Smooth muscle cell (in vitro differentiated cells): Measurements from ENCODE around the gene GLYR1. TPM values are rescaled to one million over a fixed set of nuclear protein-coding genes. Genes with fewer than 3 reads are reported as not detected.

Source experiments
- DNase-seq: peaks from one replicate; lab custom pipeline; 2025; ENCODE audit not compliant: unreplicated experiment; lab: John Stamatoyannopoulos, UW
- H2AFZ ChIP-seq: fragments of 200-600 bp; sonication (generic); 2 replicates; pipeline ENCODE4 v1.6.0; 2016; ENCODE audit warnings: antibody characterized with exemption, low read depth, mild to moderate bottlenecking
- H3F3A ChIP-seq: fragments of 200-600 bp; sonication (generic); 2 replicates; pipeline ENCODE4 v1.6.0; 2017; ENCODE audit warnings: antibody characterized with exemption, low read depth
- H3K27ac ChIP-seq: fragments of 200-600 bp; sonication (generic); 2 replicates; pipeline ENCODE4 v1.5.1; 2016; ENCODE audit warnings: low read depth, mild to moderate bottlenecking
- H3K27me3 ChIP-seq: fragments of 200-600 bp; sonication (generic); 2 replicates; pipeline ENCODE4 v1.6.1; 2016; ENCODE audit warnings: low read depth, mild to moderate bottlenecking
- H3K36me3 ChIP-seq: fragments of 200-600 bp; sonication (generic); 2 replicates; pipeline ENCODE4 v1.5.1; 2016; ENCODE audit warnings: low read depth
- H3K4me1 ChIP-seq: fragments of 200-600 bp; sonication (generic); 2 replicates; pipeline ENCODE4 v1.5.1; 2016; ENCODE audit warnings: low read depth
- H3K4me2 ChIP-seq: fragments of 200-600 bp; sonication (generic); 2 replicates; pipeline ENCODE4 v1.6.0; 2016; ENCODE audit warnings: mild to moderate bottlenecking
- H3K4me3 ChIP-seq: fragments of 200-600 bp; sonication (generic); 2 replicates; pipeline ENCODE4 v1.5.1; 2016; ENCODE audit warnings: mild to moderate bottlenecking
- H3K79me2 ChIP-seq: fragments of 200-600 bp; sonication (generic); 2 replicates; pipeline ENCODE4 v1.6.0; 2016; ENCODE audit warnings: low read depth, mild to moderate bottlenecking
- H3K9ac ChIP-seq: fragments of 200-600 bp; sonication (generic); 2 replicates; pipeline ENCODE4 v1.6.0; 2016; ENCODE audit warnings: low read depth
- H3K9me3 ChIP-seq: fragments of 200-600 bp; sonication (generic); replicated peaks from 2 replicates; pipeline ENCODE4 v1.5.1; 2016; ENCODE audit warnings: low read depth
- H4K20me1 ChIP-seq: fragments of 200-600 bp; sonication (generic); 2 replicates; pipeline ENCODE4 v1.6.0; 2016; ENCODE audit warnings: low read depth
- CTCF ChIP-seq: fragments of 200-600 bp; sonication (generic); IDR thresholded peaks from 2 replicates; pipeline ENCODE4 v1.5.1; 2017; ENCODE audit warnings: borderline replicate concordance, mild to moderate bottlenecking, antibody characterized with exemption; ENCODE audit not compliant: insufficient read depth, poor library complexity, severe bottlenecking
- WGBS: methylation state at CpG from one replicate; pipeline ENCODE4 v1.1.7; 2016; ENCODE audit warnings: low lambda C conversion rate; 5-methylcytosine and 5-hydroxymethylcytosine counted together
- polyA plus RNA-seq: library from polyadenylated mRNA; unstranded; fragments of >200 nt; fragmentation: Nextera tagmentation; extraction: Ambion mirVana; gene quantifications from 2 replicates; pipeline ENCODE4 v1.2.1, GENCODE V29; 2016
- total RNA-seq: library from RNA; depleted of rRNA; stranded (reverse); fragments of >200 nt; gene quantifications from 2 replicates; pipeline ENCODE4 v1.2.3, GENCODE V29; 2014

GLYR1 gene
- total and polyA plus RNA-seq, 2 experiments from 2014 or later: 26.4 to 28.9 TPM

DNA sequence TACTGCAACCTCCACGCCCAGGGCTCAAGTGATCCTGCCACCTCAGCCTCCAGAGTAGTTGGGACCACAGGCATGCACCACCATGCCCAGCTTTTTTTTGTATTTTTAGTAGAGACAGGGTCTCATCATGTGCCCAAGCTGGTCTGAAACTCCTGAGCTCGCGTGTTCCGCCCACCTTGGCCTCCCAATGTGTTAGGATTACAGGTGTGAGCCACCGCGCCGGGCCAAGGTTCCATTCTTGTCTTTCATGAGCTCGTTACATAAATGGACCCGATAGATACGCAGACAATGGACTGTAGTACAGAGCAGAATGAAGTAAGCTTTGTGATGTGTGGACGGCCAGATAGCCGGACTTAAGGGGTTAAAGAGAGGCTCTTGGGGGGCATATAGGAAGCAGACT is 19.5 kb upstream of the GLYR1 start:
- Histone ChIP-seq H3K27ac (no peak overlapping the region), H3K27me3 (no peaks in the 10 kb centered on the region), H2AFZ (no peak overlapping the region), H4K20me1 (peaks cover 87% of the 10 kb centered on the region), H3K4me3 (no peak overlapping the region), H3K9me3 (no peaks in the 10 kb centered on the region), H3K4me1 (no peaks in the 10 kb centered on the region), H3K36me3 (no peaks in the 10 kb centered on the region), H3K4me2 (no peak overlapping the region), H3K9ac (no peak overlapping the region), H3K79me2 (peaks cover 69% of the 10 kb centered on the region), H3F3A (no peaks in the 10 kb centered on the region)
- DNase-seq: no peak
- no peak for TF ChIP-seq CTCF
- 98% methylated on average over 12 of the region's 12 CpGs for WGBS

- WGBS: 97% methylated on average over 13 of the region's 13 CpGs
- Histone ChIP-seq H3K9me3 (no peaks in the 10 kb centered on the region), H3K36me3 (peaks cover 6% of the 10 kb centered on the region), H3K4me2 (no peak overlapping the region), H4K20me1 (peaks cover 93% of the 10 kb centered on the region), H3K4me3 (no peak overlapping the region), H3F3A (no peaks in the 10 kb centered on the region), H3K27me3 (no peaks in the 10 kb centered on the region), H3K4me1 (no peaks in the 10 kb centered on the region), H3K27ac (no peak overlapping the region), H2AFZ (no peak overlapping the region), H3K79me2 (peaks cover 75% of the 10 kb centered on the region), H3K9ac (no peak overlapping the region)
- no peak for DNase-seq
- no peak for TF ChIP-seq CTCF
These were observed 18.3 kb upstream of the GLYR1 start for GRCh38 chr16:4865231-4865860.

- Histone ChIP-seq H3K27ac (no peak overlapping the region), H4K20me1 (peaks cover 87% of the 10 kb centered on the region), H3K36me3 (peaks cover 12% of the 10 kb centered on the region), H3K4me1 (no peaks in the 10 kb centered on the region), H3K4me2 (no peak overlapping the region), H3F3A (no peaks in the 10 kb centered on the region), H3K9ac (no peak overlapping the region), H3K27me3 (no peaks in the 10 kb centered on the region), H3K79me2 (peaks cover 75% of the 10 kb centered on the region), H2AFZ (no peak overlapping the region), H3K4me3 (no peak overlapping the region), H3K9me3 (no peaks in the 10 kb centered on the region)
- no peak for TF ChIP-seq CTCF
- 95% methylated on average over 3 of the region's 3 CpGs for WGBS
- DNase-seq: no peak
These were observed 17.6 kb upstream of the GLYR1 start for GRCh38 chr16:4864728-4865127.

DNA sequence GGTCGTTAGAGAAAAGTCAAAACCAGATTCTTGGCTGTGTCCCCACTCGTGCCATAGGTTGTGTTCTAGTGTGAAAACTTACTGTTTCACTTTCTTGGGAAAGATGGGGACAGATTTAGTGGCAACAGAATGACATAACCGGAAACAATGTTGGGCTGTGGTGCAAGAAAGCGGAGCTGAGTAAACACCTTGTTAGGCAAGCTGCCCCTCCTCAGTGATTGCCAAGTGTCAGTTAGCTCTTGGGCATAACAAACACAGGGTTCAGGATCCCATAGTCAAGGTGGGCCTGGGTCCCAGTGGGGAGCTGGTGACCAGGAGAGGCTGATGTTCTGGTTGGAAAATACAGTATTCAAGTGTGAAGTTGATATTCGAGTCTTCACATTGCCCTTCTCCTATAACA is 15.6 kb upstream of the GLYR1 start:
- peaks cover 70% of the 10 kb centered on the region for H4K20me1 ChIP-seq
- DNase-seq: no peak
- no peaks in the 10 kb centered on the region for H3F3A ChIP-seq
- no peak overlapping the region for H3K9ac ChIP-seq
- 90% methylated on average over 5 of the region's 5 CpGs for WGBS
- H3K27ac ChIP-seq: no peak overlapping the region
- H3K36me3 ChIP-seq: peaks cover 21% of the 10 kb centered on the region
- TF ChIP-seq CTCF: no peak
- H3K4me3 ChIP-seq: no peak overlapping the region
- H3K4me2 ChIP-seq: no peak overlapping the region
- peaks cover 76% of the 10 kb centered on the region for H3K79me2 ChIP-seq
- H3K9me3 ChIP-seq: no peaks in the 10 kb centered on the region
- no peaks in the 10 kb centered on the region for H3K27me3 ChIP-seq
- no peak overlapping the region for H2AFZ ChIP-seq
- H3K4me1 ChIP-seq: no peaks in the 10 kb centered on the region
